22Rv1 (cell line): ENCODE results near the gene DKK2.

Experiments used
- H3K27ac ChIP-seq: fragments of 450-650 bp; 2 replicates; pipeline ENCODE4 v1.5.1; 2017
- ZFX ChIP-seq: fragments of 450-650 bp; IDR thresholded peaks from 2 replicates; pipeline ENCODE4 v1.6.1; 2017; ENCODE audit warnings: antibody characterized with exemption, borderline replicate concordance
- TF ChIP-seq, protein P1 (sequence below): fragments of 450-650 bp; IDR thresholded peaks from 2 replicates; pipeline ENCODE4 v1.5.1; 2017; ENCODE audit warnings: mild to moderate bottlenecking

The DKK2 gene, protein sequence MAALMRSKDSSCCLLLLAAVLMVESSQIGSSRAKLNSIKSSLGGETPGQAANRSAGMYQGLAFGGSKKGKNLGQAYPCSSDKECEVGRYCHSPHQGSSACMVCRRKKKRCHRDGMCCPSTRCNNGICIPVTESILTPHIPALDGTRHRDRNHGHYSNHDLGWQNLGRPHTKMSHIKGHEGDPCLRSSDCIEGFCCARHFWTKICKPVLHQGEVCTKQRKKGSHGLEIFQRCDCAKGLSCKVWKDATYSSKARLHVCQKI

DNA sequence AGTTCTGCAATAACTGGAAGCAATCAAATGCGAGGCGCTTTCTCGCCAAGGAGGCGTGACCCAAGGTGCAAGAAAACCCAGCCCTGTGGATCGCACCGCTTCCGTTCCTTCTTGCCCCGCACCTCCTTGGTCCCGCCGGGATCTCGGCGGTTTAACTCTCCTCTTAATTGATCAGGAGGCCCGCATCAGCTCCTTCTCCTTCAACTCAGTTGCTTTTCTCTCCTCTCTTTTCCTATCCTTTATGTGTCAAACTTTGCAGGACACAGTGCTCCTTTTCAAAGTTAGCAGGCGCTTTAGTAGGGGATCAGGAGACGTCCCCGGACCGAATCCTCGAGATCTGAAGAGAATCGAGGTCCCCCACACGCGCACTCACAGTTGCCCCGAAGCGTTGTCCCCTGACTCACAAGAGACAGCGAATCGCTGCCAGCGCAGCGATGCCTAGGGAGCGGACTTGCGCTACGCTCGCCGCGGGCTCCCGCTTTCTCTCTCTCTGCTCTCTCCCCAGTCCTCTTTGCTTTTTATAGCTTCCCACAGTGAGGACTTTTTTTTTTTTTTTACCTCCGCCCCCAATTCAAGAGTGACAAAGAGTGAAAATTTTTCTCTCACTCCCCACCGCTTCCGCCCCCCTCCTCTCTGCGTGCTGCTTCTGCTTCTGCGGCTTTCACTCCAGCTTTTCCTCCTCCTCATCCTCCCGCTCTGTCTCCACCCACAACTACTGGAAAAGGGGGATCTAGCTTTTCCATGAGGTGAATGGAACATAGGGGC lies at the start of gene DKK2:
TSS of gene DKK2 (minus strand) at position 495 of the 765 bp plus-strand sequence. CDS start 722 bp downstream, outside the sequence.
- H3K27ac ChIP-seq, result no peak within 1 kb of the TSS
- TF ChIP-seq, protein P1, sequence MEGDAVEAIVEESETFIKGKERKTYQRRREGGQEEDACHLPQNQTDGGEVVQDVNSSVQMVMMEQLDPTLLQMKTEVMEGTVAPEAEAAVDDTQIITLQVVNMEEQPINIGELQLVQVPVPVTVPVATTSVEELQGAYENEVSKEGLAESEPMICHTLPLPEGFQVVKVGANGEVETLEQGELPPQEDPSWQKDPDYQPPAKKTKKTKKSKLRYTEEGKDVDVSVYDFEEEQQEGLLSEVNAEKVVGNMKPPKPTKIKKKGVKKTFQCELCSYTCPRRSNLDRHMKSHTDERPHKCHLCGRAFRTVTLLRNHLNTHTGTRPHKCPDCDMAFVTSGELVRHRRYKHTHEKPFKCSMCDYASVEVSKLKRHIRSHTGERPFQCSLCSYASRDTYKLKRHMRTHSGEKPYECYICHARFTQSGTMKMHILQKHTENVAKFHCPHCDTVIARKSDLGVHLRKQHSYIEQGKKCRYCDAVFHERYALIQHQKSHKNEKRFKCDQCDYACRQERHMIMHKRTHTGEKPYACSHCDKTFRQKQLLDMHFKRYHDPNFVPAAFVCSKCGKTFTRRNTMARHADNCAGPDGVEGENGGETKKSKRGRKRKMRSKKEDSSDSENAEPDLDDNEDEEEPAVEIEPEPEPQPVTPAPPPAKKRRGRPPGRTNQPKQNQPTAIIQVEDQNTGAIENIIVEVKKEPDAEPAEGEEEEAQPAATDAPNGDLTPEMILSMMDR, result no peak
- no peak for TF ChIP-seq ZFX

DNA sequence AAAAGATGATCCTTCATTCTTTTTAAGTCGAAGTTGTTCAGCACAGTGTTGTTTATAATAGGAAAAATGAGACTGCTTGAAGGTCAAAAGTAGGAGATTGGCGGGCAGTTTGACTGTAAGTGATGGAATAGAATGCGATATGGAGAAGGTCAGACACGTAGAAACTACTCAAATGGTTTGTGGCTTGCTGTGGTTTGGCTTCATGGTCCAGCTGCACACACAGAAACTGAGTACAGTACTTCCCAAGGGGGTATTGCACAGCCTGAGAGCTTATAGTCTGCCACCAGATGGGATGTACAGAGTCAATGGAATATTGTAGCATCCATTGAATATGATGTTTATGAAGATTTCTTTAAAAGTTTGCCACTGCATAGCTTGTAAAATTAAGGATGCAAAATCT lies 41.1 kb upstream of the DKK2 start:
- H3K27ac ChIP-seq, result no peak overlapping the region
- TF ChIP-seq, protein P1, result no peak
- no peak for TF ChIP-seq ZFX

DNA sequence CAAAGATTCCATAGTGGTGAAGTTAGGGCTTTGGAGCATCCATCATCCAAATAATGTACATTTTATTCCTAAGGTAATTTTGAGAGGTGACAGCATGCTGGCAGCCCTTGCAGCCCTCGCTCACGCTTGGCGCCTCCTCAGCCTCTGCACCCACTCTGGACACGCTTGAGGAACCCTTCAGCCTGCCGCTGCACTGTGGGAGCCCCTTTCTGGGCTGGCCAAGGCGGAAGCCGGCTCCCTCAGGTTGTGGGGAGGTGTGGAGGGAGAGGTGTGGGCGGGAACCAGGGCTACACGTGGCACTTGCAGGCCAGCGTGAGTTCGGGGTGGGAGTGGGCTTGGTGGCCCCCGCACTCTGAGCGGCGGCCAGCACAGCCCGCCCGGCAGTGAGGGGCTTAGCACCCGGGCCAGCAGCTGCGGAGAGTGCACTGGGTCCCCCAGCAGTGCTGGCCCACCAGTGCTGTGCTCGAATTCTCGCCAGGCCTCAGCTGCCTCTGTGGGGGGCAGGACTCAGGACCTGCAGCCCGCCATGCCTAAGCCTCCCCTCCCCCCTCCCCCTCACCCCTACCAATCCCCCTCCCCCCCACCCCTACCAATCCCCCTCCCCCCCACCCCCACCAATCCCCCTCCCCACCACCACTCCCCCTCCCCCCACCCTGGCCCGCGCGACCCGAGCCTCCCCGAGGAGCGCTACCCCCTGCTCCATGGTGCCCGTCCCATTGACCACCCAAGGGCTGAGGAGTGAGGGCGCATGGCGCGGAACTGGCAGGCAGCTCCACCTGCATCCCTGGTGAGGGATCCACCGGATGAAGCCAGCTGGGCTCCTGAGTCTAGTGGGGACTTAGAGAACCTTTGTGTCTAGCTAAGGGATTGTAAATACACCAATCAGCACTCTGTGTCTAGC lies 37.0 kb upstream of the DKK2 start:
- no peak for TF ChIP-seq ZFX
- TF ChIP-seq, protein P1, result no peak

DNA sequence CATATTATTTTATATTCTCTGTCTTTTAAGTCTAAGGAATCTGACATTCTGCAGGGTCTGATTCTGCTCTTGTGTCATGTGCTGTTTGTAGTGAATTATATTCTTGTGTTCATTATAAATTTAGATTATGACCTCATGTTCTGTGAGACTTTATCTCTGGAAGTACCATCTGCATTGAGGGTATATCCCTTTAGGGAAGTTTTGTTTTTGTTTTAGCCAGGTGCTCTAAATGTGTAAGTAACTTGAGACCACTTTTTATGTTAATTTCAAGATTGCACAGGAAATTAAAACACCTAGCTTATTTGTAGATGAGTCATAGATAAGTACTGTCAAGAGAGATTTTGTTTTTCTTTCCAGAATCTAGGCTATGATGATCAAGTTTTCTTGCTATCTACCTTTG lies 35.0 kb upstream of the DKK2 start:
- H3K27ac ChIP-seq, result no peak overlapping the region
- TF ChIP-seq ZFX, result no peak

More for the DNA sequence above, 37.0 kb upstream of the DKK2 start:
- no peak overlapping the region for H3K27ac ChIP-seq

DNA sequence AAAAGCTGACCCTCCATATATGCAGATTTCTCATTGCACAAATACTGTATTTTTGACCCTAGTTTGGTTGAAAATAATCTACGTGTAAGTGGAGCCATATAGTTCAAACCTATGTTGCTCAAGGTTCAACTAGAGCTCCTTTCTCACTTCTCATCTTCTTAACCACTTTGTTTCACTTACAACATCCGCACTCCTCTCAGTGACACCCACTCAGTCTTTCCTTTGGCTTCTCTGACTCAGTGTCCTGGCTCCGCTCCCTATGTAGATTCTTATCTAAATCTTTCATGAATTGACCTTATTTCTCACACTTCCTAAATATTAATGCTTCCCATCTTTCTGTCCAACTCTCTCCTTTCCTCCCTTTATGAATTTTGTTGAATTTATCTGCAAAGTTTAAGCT lies 32.9 kb upstream of the DKK2 start:
- no peak overlapping the region for H3K27ac ChIP-seq
- TF ChIP-seq, protein P1, result no peak
- TF ChIP-seq ZFX, result no peak

DNA sequence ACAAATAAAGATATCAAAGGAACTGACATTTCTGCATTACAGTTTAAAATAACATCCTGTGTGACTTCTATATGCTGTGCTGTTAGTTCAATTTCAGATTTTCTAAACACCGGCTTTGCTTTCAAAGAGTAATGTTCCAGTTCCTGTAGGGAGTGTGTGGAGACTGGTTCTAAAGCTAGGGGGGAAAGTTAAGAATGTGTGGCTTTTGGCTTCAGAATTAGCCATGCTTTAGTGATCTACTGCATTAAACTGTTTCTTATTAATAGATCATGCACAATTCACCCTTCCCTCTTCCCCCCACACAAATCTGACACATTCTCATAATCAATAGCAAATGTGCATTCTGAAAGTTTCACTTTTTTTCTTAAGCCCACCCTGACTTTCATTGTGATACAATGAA lies 32.0 kb upstream of the DKK2 start:
- no peak overlapping the region for H3K27ac ChIP-seq
- no peak for TF ChIP-seq ZFX
- TF ChIP-seq, protein P1, result no peak

DNA sequence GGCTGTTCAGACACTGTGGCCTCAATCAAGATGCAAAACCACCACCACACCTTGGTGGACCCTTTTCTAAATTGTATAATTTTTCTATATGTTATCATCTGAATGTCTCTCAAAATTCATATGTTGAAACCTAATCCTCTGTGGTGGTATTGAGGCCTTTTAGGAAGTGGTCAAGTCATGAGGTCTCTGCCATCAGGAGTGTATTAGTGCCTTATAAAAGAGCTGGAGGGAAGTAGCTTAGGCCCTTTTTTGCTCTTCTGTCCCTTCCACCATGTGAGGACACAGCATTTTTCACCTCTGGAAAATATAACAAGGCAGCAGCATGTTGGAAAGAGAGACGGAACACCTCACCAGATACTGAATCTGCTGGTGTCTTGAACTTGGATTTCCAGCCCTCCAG lies 30.5 kb upstream of the DKK2 start:
- TF ChIP-seq, protein P1, result no peak
- TF ChIP-seq ZFX, result no peak

More for the DNA sequence above, 30.5 kb upstream of the DKK2 start:
- no peak overlapping the region for H3K27ac ChIP-seq
